Adrenal gland (tissue), 12 donors: ENCODE results near the gene JADE3. TPM values are rescaled to one million over a fixed set of nuclear protein-coding genes. Genes with fewer than 3 reads are reported as not detected.
"Not testable (repeated sequence)": the region's sequence is repeated elsewhere in the genome, so short reads cannot be mapped to it uniquely, and the experiment has no call there.

Experiments used
- DNase-seq, 7 donors: peaks; one replicate each; pipeline ENCODE4 v3.0.0-alpha.2; 2019 to 2020
- H3K27ac ChIP-seq, 5 donors: fragments of 200-600 bp; sonication (generic) in 4 of 5; 1 replicate in 3 of 5; 2 replicates in 2 of 5; pipeline versions ENCODE4 v1.5.1 to v1.8.0; 2016 to 2020; ENCODE audit warnings: mild to moderate bottlenecking in 1 of 5
- H3K27me3 ChIP-seq: fragments of 200-600 bp; 2 replicates; pipeline ENCODE4 v1.8.0; 2021
- H3K36me3 ChIP-seq, 2 donors: fragments of 200-600 bp; replicated peaks in 1 of 2; 1 replicate in 1 of 2; 2 replicates in 1 of 2; pipeline versions ENCODE4 v1.5.1 to v1.8.0; 2018 to 2022
- H3K4me1 ChIP-seq, 2 donors: fragments of 200-600 bp; replicated peaks in 1 of 2; 1 replicate in 1 of 2; 2 replicates in 1 of 2; pipeline versions ENCODE4 v1.5.1 to v1.8.0; 2018 to 2021
- H3K4me3 ChIP-seq, 4 donors: fragments of 200-600 bp; sonication (generic) in 3 of 4; one replicate each; pipeline ENCODE4 v1.5.1; 2016 to 2018
- H3K9me3 ChIP-seq, 3 donors: fragments of 200-600 bp; sonication (generic) in 1 of 3; replicated peaks in 1 of 3; 1 replicate in 2 of 3; 2 replicates in 1 of 3; pipeline versions ENCODE4 v1.5.1 to v1.8.0; 2016 to 2021
- CTCF ChIP-seq, 6 experiments: fragments of 450-650 bp in 4 of 6; fragments of 200-600 bp in 2 of 6; sonication (generic) in 1 of 6; IDR thresholded peaks; 1 replicate in 5 of 6; 2 replicates in 1 of 6; pipeline versions ENCODE4 v1.5.1 to v1.8.0; 2016 to 2021; ENCODE audit warnings: antibody characterized with exemption in 6 of 6, mild to moderate bottlenecking in 2 of 6, moderate library complexity in 1 of 6
- POLR2A ChIP-seq, 2 donors: fragments of 450-650 bp; IDR thresholded peaks; one replicate each; pipeline ENCODE4 v1.6.1; 2017; ENCODE audit warnings: antibody characterized with exemption in 2 of 2, mild to moderate bottlenecking in 2 of 2, moderate library complexity in 1 of 2
- WGBS, 4 donors: extraction: QIAGEN DNeasy Blood & Tissue Kit in 2 of 4; methylation state at CpG; one replicate each; pipeline versions ENCODE4 v1.1.5 to v1.1.7; 2013 to 2017; 5-methylcytosine and 5-hydroxymethylcytosine counted together
- intact Hi-C, 2 donors: fragments of 100-400 bp; cut with DNase I; formaldehyde crosslinking; loops; one replicate each; pipeline versions ENCODE4 v1.14.1 to v1.15.0; 2022 to 2023
- polyA plus RNA-seq, 3 donors: library from polyadenylated mRNA; stranded (reverse); fragments of 200-250 nt in 2 of 3; fragments of 350-450 nt in 1 of 3; fragmentation: Illumina TruSeq in 1 of 3; extraction: RNeasy Lipid Tissue Mini Kit (QIAGEN cat#74804) in 1 of 3; gene quantifications; one replicate each; pipeline ENCODE4 v1.2.3, GENCODE V29; 2013 to 2014
- total RNA-seq, 9 donors: library from RNA; depleted of rRNA in 4 of 9; stranded (reverse); fragments of >200 nt in 4 of 9; fragments of 120-200 nt in 1 of 9; fragmentation: NEBNext Ultra II Directional in 1 of 9; extraction: Animal tissue kit (Norgen Biotek cat#: 25700) in 1 of 9; gene quantifications; one replicate each; pipeline versions ENCODE4 v1.1.0 to v1.2.4, GENCODE V29; 2013 to 2023
- donor health status: healthy with polysubstance abuse.
- donor health status: Bipolar disorder and iron deficiency.
- donor health status: DM: yes; HTN: yes; CAD: no.
- donor health status: DM: no; HTN: no; CAD: no.
- donor health status: DM: no; HTN: no; CAD: no.
- donor health status: DM: yes; HTN: yes; CAD: no.

The JADE3 gene
- total and polyA plus RNA-seq, 12 donors = 2.8 to 39.5 (median 19.0) TPM

GRCh38 chrX:46941341-46941740 lies 29.1 kb downstream of the JADE3 start:
- Histone ChIP-seq H3K27ac (no peak overlapping the region), H3K27me3 (no peaks in the 10 kb centered on the region), H3K36me3 (no peaks in the 10 kb centered on the region), H3K9me3 (no peaks in the 10 kb centered on the region), H3K4me3 (no peak overlapping the region), H3K4me1 (no peaks in the 10 kb centered on the region)
- no peak for TF ChIP-seq POLR2A (IDR thresholded peaks at IDR 0.05)
- no peak for TF ChIP-seq CTCF (IDR thresholded peaks at IDR 0.05)
- no peak for DNase-seq
- intact Hi-C loops = no loop called here

- 37 to 55% (median 45%) methylated on average over 5 of the region's 5 CpGs for WGBS, 4 donors
- intact Hi-C loops = no loop called here
- Histone ChIP-seq H3K27ac (peak overlapping the region; percentile 32 to 73 (median 48)), H3K27me3 (peaks cover 4% of the 10 kb centered on the region), H3K4me3 (no peak overlapping the region), H3K4me1 (peaks cover 0 to 29% of the 10 kb centered on the region in 2 donors), H3K36me3 (no peaks in the 10 kb centered on the region), H3K9me3 (no peaks in the 10 kb centered on the region)
- TF ChIP-seq CTCF (IDR thresholded peaks at IDR 0.05) = no peak
- TF ChIP-seq POLR2A (IDR thresholded peaks at IDR 0.05) = no peak
- no peak for DNase-seq
These were observed 40.9 kb downstream of the JADE3 start for GRCh38 chrX:46953137-46953527.

GRCh38 chrX:46953597-46953996 lies 41.4 kb downstream of the JADE3 start:
- 0 to 22% (median 6%) methylated on average over 2 of the region's 2 CpGs for WGBS, 4 donors
- no peaks in the 10 kb centered on the region for H3K9me3 ChIP-seq
- peaks cover 0 to 29% of the 10 kb centered on the region in 2 donors for H3K4me1 ChIP-seq
- H3K27ac ChIP-seq = peak overlapping the region; percentile 44 to 73 (median 48)
- H3K4me3 ChIP-seq = no peak overlapping the region
- H3K27me3 ChIP-seq = peaks cover 8% of the 10 kb centered on the region
- no peaks in the 10 kb centered on the region for H3K36me3 ChIP-seq
- DNase-seq = peak in 4 of 7 donors; percentile 29 to 58 (median 51)
- intact Hi-C loops = no loop called here
- no peak for TF ChIP-seq CTCF (IDR thresholded peaks at IDR 0.05)
- TF ChIP-seq POLR2A (IDR thresholded peaks at IDR 0.05) = peak in 1 of 2 donors; percentile 30

GRCh38 chrX:46954716-46955115 lies 42.5 kb downstream of the JADE3 start:
- no peak for DNase-seq
- Histone ChIP-seq H3K9me3 (no peaks in the 10 kb centered on the region), H3K4me1 (peaks cover 0 to 29% of the 10 kb centered on the region in 2 donors), H3K4me3 (no peak overlapping the region), H3K36me3 (no peaks in the 10 kb centered on the region), H3K27ac (peak overlapping the region in 3 of 5 donors; percentile 15 to 51 (median 21)), H3K27me3 (peaks cover 7% of the 10 kb centered on the region)
- WGBS, 4 donors = 64 to 100% (median 91%) methylated on average over 1 to 2 of the region's 2 CpGs
- intact Hi-C loops = no loop called here
- TF ChIP-seq POLR2A (IDR thresholded peaks at IDR 0.05) (no peak), CTCF (IDR thresholded peaks at IDR 0.05) (no peak)

GRCh38 chrX:46956589-46956988 lies 44.4 kb downstream of the JADE3 start:
- H3K9me3 ChIP-seq, DNase-seq, H3K4me3 ChIP-seq, intact Hi-C loops, H3K27me3 ChIP-seq, H3K36me3 ChIP-seq: not testable (repeated sequence)
- WGBS, 4 donors = 77 to 87% (median 82%) methylated on average over 4 of the region's 4 CpGs
- H3K4me1 ChIP-seq = peaks cover 0 to 29% of the 10 kb centered on the region in 2 donors
- peak overlapping the region in 1 of 5 donors; percentile 10 for H3K27ac ChIP-seq
